GM04503 (cell line): ENCODE results near the gene CKAP4.
"Not testable (repeated sequence)": the region's sequence is repeated elsewhere in the genome, so short reads cannot be mapped to it uniquely, and the experiment has no call there.

Experiments
- DNase-seq: peaks from one replicate; pipeline ENCODE4 v3.0.0-alpha.2; 2012; ENCODE audit warnings: low read depth

Gene CKAP4

DNA sequence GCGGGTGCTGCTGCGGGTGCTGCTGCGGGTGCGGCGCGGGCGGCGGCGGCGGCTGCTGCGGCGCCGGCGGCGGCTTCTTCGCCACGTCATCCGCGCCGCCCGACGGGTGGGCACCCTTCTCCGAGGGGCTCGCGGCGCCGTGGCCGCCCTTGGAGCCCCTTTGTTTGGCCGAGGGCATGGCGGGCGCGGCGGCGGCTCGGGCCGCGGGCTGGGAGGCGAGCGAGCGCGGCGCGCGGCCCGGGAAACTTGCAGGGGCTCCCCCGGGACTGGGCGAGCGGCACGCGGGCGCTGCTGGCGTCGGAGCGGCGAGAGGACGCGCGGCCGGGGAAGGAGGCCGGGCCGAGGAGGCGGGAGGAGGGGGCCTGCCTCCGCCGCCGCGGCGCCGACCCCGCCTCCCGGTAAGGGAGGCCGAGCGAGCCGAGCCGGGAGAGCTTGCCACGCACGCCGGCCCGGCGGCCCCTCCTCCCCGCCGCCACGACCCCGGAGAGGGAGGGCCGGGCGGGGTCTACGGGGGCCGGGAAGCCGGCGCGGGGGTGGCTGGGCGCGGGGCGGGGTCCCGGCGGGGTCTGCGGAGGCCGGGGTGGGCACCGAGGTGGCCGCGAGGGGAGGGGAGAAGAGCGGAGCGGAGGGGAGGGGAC is at the start of gene CKAP4:
TSS of gene CKAP4 (minus strand) at position 347 of the 638 bp plus-strand sequence. CDS start at position 178, 169 bp downstream.
- DNase-seq = peak; percentile 23

DNA sequence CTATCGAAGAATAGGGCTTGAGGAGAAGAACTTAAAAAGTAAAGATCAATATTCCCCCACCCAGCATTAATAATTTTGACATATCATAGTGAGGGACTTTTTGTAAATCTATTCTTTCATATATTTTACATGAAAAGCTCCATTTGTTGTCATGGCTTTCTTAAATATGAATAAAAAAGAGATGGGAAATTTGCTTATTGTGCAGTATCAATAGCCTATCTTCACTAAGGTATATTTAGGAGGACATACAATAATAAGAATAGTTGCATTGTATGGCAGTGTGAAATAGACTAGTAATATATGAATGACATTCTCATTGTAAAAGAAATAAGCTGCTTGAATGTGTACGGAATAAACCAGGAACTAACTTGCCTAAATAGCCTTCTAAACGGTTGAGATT is 49.3 kb upstream of the CKAP4 start:
- DNase-seq = no peak

GRCh38 chr12:106296179-106296877 is 48.5 kb upstream of the CKAP4 start:
- DNase-seq = peak; percentile 76

GRCh38 chr12:106292339-106292738 is 44.5 kb upstream of the CKAP4 start:
- DNase-seq = no peak

GRCh38 chr12:106291342-106291741 is 43.5 kb upstream of the CKAP4 start:
- DNase-seq = no peak

- DNase-seq = no peak
Observed at GRCh38 chr12:106290666-106291065, 42.8 kb upstream of the CKAP4 start.

- no peak for DNase-seq
Observed at GRCh38 chr12:106289196-106289681, 41.4 kb upstream of the CKAP4 start.

GRCh38 chr12:106288494-106289195 is 40.8 kb upstream of the CKAP4 start:
- peak; percentile 76 for DNase-seq

DNA sequence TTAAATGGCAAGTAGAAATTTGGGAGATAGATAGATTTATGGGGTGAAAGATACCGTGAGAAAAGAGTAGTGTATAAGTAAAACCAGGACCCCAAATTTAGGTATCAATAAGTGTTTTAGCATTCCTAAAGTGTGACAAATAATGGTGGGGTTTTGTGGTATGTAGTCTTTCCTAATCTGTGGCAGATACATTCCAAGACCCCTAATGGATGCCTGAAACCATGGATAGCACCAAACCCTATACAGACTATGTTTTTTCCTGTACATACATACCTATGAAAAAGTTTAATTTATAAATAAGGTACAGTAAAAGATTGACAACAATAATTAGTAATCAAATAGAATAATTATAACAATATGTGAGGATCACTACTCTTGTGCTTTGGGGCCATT is 40.3 kb upstream of the CKAP4 start:
- DNase-seq = no peak

GRCh38 chr12:106287364-106287763 is 39.5 kb upstream of the CKAP4 start:
- no peak for DNase-seq

DNA sequence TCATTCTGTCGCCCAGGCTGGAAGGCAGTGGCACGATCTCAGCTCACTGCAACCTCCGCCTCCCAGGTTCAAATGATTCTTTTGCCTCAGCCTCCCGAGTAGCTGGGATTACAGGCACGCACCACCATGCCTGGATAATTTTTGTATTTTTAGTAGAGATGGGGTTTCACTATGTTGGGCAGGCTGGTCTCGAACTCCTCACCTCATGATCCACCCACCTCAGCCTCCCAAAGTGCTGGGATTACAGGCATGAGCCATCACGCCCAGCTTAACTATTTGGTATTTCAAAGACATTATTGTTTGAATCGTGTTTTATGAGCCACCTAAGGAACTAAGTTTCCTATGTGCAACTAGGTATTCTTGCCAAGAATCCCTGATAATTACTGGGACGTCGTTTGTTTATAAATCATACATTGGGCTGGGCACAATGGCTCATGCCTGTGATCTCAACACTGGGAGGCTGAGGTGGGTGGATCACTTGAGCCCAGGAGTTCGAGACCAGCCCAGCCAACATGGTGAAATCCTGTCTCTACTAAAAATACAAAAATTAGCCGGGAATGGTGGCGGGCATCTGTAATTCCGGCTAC is 38.8 kb upstream of the CKAP4 start:
- not testable (repeated sequence) for DNase-seq

- no peak for DNase-seq
Observed at GRCh38 chr12:106285982-106286381, 38.2 kb upstream of the CKAP4 start.

DNA sequence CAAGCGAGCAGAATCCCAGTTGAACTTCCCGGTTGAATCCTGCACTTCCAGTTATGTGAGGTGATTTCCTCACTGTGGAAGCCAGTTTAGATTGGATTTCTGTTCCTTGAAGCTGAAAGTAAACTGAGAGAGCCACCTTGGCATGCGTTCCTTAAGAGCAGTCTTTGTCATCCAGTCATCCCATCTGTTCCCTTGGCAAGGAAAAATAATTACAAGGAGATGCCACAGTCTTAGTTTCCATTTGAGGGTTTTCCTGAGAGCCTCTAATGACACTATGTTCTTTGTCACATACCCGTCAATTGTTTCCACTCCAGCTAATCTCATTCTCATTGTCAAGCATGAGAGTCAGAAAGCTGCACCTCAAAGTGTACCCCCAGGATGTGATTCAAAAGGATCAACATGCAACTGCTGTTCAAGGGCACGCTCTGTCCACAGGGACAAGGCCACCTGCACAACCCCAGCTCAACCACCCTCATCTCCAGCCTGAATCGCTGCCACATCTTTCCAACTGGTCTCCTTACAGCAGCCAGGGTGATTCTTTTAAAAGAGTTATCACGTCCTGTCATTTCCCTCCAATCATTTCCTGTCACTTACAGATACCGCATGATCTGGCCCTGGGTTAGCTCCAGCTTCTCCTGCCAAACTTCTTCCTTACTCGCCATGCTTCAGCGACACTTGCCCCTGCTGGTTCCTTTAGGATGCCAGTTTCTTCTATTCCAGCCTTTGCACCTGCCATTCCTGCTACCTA is 36.7 kb upstream of the CKAP4 start:
- DNase-seq = no peak

DNA sequence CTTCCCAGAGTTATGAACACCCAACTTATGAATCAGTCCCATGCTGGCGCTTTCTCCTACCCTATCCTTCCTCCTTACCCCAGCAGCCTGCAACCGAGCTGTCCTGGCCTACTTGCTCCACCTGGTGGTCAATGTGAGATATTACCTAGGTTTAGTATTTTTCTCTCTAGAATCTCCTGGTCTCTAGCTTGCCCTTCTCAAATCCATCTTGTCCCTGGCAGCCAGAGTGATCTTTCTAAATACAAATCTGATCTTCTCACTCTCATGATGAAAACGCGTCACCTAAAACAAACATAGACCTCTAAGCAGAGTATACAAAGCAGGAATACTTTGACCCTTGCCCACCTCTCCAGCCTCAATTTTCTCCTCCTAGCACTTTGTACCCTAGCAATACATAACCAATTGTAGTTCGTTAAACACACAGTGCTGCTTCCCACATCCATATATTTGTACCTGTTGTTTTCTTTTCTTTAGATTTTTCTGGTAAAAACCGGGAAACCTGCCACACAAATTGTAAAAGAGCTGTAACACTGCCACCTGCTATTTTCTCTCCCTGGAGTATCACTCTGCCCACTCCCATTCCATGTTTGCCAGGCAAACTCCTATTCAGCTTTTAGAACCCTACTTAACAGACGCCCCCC is 34.8 kb upstream of the CKAP4 start:
- no peak for DNase-seq

- DNase-seq = no peak
Observed at GRCh38 chr12:106281804-106282203, 34.0 kb upstream of the CKAP4 start.

DNA sequence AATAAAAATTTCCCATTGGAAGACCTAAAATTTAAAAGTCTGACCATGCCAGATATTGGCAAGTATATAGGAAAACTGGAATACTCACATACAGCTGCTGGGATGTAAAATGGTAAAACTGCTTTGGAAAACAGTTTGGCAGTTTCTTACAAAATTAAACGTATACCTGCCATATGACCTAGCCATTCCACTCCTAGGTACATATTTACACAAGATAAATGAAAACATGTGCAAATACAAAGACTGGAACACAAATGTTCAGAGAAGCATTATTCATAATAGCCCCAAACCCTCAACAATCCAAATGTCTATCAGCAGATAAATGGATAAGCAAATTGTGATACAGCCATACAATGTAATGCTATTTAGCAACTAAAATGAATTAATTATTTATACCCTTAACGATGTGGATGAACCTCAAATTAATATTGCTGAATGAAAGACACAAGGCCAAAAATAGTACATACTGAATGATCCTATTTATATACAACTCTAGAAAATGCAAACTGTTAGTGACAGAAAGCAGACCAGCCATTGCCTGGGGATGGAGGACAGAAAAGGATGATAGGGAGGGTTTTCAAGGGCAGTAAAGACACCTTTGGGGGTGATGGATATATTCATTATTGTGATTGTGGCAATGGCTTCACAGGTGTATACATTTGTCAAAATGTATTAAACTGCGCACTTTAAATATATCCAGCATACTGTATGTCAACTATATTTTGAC is 33.4 kb upstream of the CKAP4 start:
- no peak for DNase-seq

DNA sequence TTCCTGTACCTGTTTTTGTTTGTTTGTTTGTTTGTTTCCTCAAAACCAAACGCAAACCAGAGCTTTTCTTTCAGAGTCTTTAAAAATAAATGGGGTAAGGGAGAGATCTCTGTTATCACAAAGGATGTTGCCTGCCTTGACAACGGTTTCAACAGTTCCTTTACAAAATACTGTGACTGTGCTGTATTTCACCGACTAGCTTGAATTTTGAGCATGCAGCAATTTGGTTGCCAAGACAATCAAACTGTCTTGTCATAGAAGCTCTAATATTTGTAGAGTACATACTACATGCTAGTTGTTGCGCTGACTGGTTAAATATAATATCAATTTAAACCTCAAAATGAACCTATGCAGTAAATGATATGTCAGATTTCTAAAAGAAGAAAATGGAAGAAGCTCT is 32.3 kb upstream of the CKAP4 start:
- no peak for DNase-seq

DNA sequence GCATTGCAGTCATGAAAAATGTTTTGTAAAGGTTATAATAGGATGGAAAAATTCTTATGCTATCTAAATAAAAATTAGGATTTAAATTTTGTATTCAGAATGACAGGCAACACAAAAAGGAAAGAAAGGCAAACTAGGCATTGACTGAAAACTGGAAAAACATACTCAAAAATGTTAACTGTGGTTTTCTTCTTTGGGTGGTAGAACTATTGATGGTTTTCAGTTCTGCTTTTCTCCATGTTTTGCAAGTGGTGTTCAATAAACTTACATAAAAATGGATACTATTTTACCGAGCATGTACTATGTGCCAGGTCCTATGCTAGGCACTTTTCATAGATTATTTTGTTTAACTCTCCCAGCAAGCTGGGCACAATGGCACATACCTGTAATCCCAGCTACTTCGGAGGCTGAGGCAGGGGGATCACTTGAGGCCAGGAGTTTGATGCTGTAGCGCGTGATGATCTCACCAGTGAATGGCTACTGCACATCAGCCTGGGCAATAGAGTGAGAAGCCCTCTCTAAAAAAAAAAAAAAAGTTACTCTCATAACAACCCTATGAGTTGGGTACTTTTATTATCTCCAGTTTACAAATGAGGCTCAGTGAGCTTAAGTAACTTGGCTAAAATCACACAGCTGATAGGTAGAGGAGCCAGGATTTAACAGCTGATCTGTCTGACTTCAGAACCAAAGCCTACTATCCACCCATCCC is 28.4 kb upstream of the CKAP4 start:
- no peak for DNase-seq

DNA sequence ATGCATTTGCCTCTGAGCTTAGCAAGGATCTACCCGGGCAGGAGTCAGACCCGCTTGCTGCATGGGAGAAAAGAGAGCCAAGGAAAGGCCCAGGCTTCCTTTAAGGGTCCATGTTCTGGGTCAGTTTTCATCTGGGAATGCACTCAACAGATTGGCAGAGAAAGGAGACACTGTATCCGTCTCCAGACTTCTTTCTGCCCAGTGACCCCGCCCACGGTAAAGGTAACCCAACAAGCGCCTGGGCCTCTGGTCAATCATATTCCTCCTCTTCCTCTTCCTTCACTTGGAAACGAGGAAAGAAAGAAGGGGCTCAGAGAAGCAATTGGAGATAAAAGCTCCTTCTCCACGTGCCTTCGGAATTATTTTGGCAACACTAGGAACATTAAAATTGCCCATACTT is 27.6 kb upstream of the CKAP4 start:
- no peak for DNase-seq

- DNase-seq = no peak
Observed at GRCh38 chr12:106274575-106275121, 26.8 kb upstream of the CKAP4 start.
